Measurements from ENCODE around the gene ADAMTS16.

ADAMTS16 gene

GRCh38 chr5:5116956-5117355 is 23.2 kb upstream of the ADAMTS16 start:
- no peak for DNase-seq (ENCODE audit: low read depth)
- H3K4me3 ChIP-seq (ENCODE audit: low read length), result no peak overlapping the region
- TF ChIP-seq CTCF (IDR thresholded peaks at IDR 0.05; ENCODE audit: insufficient read depth, low read depth, low read length, missing control alignments), result no peak

- DNase-seq (ENCODE audit: low read depth), result no peak
- TF ChIP-seq CTCF (IDR thresholded peaks at IDR 0.05; ENCODE audit: insufficient read depth, low read depth, low read length, missing control alignments), result no peak
- H3K4me3 ChIP-seq (ENCODE audit: low read length), result no peak overlapping the region
Measured at GRCh38 chr5:5122776-5123175, 17.4 kb upstream of the ADAMTS16 start.

GRCh38 chr5:5124231-5124630 is 15.9 kb upstream of the ADAMTS16 start:
- no peak for TF ChIP-seq CTCF (IDR thresholded peaks at IDR 0.05; ENCODE audit: insufficient read depth, low read depth, low read length, missing control alignments)
- no peak overlapping the region for H3K4me3 ChIP-seq (ENCODE audit: low read length)
- no peak for DNase-seq (ENCODE audit: low read depth)

- peak; percentile 56 for DNase-seq (ENCODE audit: low read depth)
- no peak overlapping the region for H3K4me3 ChIP-seq (ENCODE audit: low read length)
- TF ChIP-seq CTCF (IDR thresholded peaks at IDR 0.05; ENCODE audit: insufficient read depth, low read depth, low read length, missing control alignments), result no peak
Measured at GRCh38 chr5:5126444-5126843, 13.7 kb upstream of the ADAMTS16 start.

- TF ChIP-seq CTCF (IDR thresholded peaks at IDR 0.05; ENCODE audit: insufficient read depth, low read depth, low read length, missing control alignments), result no peak
- DNase-seq (ENCODE audit: low read depth), result no peak
- H3K4me3 ChIP-seq (ENCODE audit: low read length), result no peak overlapping the region
Measured at GRCh38 chr5:5128766-5129165, 11.4 kb upstream of the ADAMTS16 start.

- no peak overlapping the region for H3K4me3 ChIP-seq (ENCODE audit: low read length)
- no peak for DNase-seq (ENCODE audit: low read depth)
- no peak for TF ChIP-seq CTCF (IDR thresholded peaks at IDR 0.05; ENCODE audit: insufficient read depth, low read depth, low read length, missing control alignments)
Measured at GRCh38 chr5:5132234-5132633, 7.9 kb upstream of the ADAMTS16 start.

GRCh38 chr5:5132693-5133295 is 7.3 kb upstream of the ADAMTS16 start:
- no peak overlapping the region for H3K4me3 ChIP-seq (ENCODE audit: low read length)
- TF ChIP-seq CTCF (IDR thresholded peaks at IDR 0.05; ENCODE audit: insufficient read depth, low read depth, low read length, missing control alignments), result no peak
- no peak for DNase-seq (ENCODE audit: low read depth)
